MM.1S (cell line): ENCODE measurements around the gene BPIFA1.

ENCODE experiments used
- CTCF ChIP-seq: fragments of 300-600 bp; sonication (generic); IDR thresholded peaks from 2 replicates; pipeline ENCODE4 v1.5.1; 2016; ENCODE audit warnings: antibody characterized with exemption, low read length, mixed read lengths
- EZH2 ChIP-seq: fragments of 300-600 bp; sonication (generic); optimal IDR thresholded peaks from 2 replicates; pipeline ENCODE3; 2017; ENCODE audit warnings: low read depth, mild to moderate bottlenecking, antibody characterized with exemption, low read length, mixed read lengths
- EZH2phosphoT487 ChIP-seq: fragments of 300-600 bp; sonication (generic); IDR thresholded peaks from 2 replicates; pipeline ENCODE4 v1.6.1; 2018; ENCODE audit warnings: antibody characterized with exemption, low read length

- TF ChIP-seq CTCF (no peak), EZH2 (no peak), EZH2phosphoT487 (no peak)
Measured at GRCh38 chr20:33246077-33246476, 10.3 kb downstream of the BPIFA1 start.
